ENCODE data around the gene KLHL25.

KLHL25 gene

DNA sequence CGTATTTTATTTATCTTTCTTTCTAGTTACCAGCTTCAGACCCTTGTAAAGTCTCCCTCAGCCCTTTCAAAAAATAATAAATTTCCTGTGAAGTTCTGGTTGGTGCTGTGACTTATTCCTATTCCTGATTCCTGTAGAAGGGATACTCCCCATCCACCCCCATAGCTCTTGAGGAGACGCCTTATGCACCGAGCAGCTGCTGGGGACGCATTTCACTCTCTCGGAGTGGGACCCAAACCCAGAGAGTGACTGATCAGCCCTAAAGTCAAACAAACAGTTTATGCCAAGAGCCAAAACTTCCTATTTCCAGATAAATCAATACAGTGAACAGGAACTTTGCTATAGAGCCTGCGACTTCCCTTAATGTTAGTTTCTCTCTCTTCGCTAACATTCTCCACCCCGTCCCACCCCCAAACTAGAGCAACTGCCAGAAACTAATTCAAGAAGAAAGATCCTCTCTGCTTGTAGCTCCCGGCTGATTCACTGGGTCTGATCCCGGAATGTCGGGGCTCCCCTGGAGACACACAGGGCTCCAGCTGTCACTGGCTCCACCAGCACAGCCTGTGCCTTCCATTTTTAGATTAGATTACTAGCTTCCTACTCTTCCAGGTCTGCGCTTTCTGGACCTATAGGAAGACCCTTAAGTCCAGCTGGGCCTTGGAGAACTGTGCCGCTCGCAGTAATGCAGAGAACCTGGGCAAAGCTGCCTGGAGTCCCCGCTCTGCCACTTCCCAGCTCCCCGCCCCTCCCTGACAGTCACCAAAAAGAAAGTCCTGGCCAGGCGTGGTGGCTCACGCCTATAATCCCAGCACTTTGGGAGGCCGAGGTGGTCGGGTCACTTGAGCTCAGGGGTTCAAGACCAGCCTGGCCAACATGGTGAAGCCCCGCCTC lies 45.2 kb downstream of the KLHL25 start:
- DNase-seq (ENCODE audit: extremely low read depth in 1 of 2, low read depth in 1 of 2), result no peak

DNA sequence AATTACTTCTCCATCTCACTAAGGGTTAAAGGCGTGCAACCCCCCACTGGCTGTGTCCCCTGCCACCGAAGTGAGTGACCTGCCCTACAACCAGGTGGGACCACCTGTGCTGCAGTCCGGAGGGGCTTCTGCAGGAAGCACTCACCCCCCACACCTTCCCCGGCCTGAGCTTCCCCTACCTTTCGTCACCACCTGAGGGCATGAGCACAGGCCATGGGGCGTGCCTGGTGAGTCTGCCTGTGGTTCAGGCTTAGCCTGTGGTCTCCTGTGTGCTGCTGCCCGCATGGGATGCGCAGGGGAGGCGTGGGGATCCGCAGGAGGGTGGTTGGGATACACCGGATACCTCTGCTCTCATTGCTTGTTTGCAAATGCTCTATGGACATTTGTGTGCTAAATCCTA lies 46.0 kb downstream of the KLHL25 start:
- no peak for DNase-seq (ENCODE audit: extremely low read depth in 1 of 2, low read depth in 1 of 2)

DNA sequence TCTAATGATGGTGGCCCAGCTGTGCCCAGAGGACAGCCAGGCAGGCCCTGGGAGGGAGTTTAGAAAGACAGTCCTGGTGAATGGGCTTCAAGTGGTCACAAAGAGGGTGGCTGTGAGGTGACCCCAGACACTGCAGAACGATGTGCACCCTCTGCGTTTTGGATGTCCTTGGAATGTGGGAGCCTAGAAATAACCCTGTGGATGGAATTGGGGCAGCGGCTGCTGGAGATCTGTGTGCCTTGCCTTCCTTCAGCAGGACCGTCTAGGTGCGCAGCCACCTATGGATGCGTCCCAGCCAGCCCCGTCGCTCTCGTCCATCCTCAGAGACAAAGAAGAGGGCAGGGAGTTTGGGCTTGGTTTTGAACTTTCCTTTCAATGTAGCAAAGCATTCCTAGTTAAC lies 46.5 kb downstream of the KLHL25 start:
- DNase-seq (ENCODE audit: extremely low read depth in 1 of 2, low read depth in 1 of 2), result no peak

DNA sequence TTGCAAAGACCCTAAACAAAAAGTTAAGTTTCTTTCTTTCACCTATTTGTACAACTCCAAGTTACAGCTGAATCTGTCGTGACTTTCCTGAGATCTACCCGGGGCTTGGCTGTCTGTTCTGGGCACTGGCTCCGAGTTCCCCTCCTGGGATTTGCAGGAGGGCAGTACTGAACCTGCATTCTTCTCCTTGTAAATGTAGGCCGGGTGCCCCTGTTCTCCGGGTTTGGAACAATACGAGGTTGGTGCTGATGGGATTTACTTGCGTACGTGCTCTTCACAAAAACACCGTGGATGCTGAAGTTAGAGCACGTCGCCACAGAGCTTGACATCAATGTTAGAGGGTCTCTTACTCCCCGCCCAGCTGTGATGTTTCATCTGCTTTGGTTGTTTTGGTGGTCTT lies 48.1 kb downstream of the KLHL25 start:
- DNase-seq (ENCODE audit: extremely low read depth in 1 of 2, low read depth in 1 of 2), result no peak

DNA sequence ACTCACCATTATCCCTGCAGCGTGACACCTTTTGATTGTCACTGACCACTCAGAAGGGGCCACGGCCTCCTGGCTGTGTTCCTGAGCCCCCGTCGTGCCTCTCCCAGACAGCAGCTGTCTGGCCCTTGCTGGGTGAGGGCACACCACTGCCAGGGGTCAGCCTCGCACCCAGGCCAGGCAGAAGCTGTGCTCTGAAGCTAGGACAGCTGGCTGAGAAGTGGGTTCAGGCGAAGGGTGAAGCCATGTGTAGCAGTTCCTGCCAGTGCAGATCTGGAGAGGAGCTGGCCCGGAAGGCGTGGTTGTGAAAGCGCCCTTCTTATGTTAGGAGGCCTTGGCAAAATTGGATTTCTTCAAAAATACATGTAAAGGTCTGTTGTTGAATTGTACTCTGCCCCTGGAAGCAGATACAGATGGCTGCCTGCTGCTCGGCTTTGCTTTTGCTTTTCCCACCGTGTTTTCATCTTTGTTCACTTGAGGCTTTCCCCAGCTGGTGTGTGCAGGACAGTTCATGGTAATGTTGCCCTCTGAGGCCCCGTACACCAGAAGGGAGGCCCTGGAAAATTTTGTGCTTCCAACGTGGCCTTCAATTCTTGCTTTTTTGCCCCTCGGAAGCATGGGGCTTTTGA lies 49.1 kb downstream of the KLHL25 start:
- no peak for DNase-seq (ENCODE audit: extremely low read depth in 1 of 2, low read depth in 1 of 2)

DNA sequence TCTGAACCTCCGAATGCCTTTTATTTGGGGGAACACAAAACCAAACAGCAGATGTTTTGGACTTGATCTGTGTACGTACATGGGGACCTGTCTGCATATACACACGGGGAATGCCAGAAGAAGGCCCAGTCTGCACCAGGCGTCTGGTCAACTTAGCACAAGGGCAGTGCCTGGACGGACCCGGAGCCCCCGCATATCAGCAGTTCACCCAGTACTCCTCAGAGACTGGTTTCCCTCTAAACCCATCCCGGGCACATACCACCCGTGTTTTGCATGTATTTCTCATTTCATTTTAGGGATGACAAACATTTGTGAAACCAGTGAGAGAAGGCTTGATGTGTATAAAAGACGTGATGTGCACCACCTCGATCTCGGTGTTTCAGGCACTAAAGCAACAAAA lies 49.7 kb downstream of the KLHL25 start:
- DNase-seq (ENCODE audit: extremely low read depth in 1 of 2, low read depth in 1 of 2), result no peak

DNA sequence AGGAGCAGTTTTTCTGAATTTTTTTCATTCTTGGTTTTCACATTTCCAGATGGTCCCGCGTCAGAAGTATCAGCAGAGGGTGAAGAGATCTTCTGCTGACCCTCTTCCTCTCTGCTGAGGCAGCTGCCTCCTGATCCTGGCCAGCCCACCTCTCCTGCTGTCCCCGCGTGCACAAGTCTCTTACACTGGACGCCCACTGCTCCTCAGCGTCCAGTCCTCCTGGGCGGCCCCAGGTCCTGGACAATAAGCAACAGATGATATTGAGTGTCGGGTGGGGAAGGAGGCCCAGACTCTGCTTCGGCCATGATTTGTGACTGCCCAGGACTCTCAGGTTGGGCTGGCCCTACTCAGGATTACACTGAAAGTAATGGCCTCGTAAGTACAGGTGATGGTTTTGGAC lies 50.1 kb downstream of the KLHL25 start:
- no peak for DNase-seq (ENCODE audit: extremely low read depth in 1 of 2, low read depth in 1 of 2)

DNA sequence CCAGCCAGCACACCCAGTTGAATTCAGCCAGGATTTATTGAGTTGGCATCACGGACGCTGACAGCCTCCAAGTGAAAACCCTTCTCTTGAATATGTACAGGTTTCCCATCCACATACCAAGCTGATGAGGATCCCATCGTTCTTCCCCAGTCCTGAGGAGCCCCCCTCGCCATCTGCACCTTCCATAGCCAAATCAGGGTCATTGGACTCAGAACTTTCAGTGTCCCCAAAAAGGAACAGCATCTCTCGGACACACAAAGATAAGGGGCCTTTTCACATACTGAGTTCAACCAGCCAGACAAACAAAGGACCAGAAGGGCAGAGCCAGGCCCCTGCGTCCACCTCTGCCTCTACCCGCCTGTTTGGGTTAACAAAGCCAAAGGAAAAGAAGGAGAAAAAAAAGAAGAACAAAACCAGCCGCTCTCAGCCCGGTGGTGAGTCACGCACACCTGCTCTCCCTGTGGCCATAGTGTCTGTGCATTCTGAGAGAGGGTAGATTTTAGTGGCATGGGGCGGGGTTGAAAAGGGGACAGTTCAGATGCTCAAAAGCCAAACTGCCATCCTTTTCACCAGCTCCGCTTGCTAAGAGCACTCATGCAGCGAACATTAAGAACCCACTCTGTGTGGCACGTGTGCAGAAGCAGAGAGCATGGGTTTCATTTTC lies 51.2 kb downstream of the KLHL25 start:
- DNase-seq (ENCODE audit: extremely low read depth in 1 of 2, low read depth in 1 of 2), result no peak

DNA sequence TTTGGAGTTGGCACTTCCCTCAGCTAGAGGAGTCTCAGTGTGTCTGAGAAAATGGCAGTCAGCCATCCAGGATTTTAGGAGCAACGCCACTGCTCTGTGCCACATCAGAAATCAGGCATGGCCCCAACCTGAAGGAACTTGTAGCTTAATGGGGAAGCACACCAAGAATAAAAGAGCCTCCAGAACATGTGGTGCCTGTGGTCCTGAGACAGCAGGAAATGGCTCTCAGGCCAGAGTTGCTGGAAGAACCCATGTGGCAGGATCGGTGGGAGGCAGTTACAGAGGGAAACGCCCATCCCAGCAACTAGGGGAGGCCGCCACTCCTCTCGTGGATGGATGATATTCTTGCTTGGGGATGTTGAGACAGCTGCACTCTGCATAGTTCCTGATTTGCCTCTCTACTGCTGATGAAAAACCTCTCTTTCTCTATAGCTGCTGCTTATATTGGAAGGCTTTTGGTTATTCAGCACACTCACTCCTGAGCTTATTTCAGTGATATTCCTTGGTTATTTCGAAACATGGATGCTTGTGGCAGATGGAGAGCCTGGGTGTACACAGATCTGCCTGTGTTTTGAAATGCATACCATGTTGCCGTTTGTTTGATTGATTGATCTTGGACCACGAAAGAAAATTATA lies 52.4 kb downstream of the KLHL25 start:
- DNase-seq (ENCODE audit: extremely low read depth in 1 of 2, low read depth in 1 of 2), result no peak

DNA sequence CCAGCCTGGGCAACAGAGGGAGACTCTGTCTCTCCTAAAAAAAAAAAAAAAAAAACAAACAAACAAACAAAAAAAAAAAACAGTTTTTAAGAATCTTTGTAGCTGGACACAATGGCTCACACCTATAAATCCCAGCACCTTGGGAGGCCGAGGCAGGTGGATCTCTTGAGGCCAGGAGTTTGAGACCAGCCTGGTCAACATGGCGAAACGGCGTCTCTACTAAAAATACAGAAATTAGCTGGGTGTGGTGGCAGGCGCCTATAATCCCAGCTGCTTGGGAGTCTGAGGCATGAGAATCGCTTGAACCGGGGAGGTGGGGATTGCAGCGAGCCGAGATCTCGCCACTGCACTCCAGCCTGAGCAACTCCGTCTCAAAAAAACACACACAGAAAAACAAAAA lies 53.1 kb downstream of the KLHL25 start:
- DNase-seq (ENCODE audit: extremely low read depth in 1 of 2, low read depth in 1 of 2), result no peak

DNA sequence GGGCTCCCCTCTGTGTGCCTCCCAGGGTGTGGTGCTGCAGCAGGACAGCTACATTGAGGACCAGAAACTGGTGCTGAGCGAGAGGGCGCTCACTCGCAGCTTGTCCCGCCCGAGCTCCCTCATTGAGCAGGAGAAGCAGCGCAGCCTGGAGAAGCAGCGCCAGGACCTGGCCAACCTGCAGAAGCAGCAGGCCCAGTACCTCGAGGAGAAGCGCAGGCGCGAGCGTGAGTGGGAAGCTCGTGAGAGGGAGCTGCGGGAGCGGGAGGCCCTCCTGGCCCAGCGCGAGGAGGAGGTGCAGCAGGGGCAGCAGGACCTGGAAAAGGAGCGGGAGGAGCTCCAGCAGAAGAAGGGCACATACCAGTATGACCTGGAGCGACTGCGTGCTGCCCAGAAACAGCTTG lies 53.7 kb downstream of the KLHL25 start:
- no peak for DNase-seq (ENCODE audit: extremely low read depth in 1 of 2, low read depth in 1 of 2)

DNA sequence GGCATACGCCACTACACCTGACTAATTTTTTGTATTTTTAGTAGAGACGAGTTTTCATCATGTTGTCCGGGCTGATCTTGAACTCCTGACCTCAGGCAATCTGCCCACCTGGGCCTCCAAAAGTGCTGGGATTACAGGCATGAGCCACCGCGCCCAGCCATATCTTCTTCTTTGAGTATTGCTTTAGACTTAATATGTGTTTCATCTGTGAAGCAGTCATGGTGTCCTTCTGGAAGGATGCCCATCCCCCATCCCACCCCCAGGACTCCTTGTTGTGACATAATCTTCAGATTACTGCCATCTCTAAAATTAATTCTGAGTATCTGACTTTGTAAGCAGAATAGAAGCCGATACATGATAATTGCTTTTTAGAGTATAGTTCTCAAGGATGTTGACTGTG lies 57.7 kb downstream of the KLHL25 start:
- no peak for DNase-seq (ENCODE audit: extremely low read depth in 1 of 2, low read depth in 1 of 2)

DNA sequence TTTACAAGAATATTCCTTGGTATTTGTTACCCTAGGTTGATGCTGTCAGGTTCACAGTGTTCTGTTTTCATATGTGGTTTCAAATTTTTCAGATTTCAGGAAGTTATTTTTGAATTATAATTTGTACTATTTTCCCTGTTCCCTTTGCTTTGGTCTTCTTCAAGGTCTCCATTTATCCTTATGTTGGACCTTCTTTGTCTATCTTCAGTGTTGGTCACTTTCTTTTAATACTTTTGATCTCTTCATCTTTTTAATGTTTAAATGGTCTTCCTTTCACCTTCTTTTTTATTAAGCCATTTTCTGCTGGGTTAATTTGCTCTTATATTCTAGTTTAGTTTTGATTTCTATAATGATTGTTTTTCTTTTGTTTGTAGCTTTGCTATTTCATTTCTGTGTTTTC lies 61.3 kb downstream of the KLHL25 start:
- DNase-seq (ENCODE audit: extremely low read depth in 1 of 2, low read depth in 1 of 2), result no peak

DNA sequence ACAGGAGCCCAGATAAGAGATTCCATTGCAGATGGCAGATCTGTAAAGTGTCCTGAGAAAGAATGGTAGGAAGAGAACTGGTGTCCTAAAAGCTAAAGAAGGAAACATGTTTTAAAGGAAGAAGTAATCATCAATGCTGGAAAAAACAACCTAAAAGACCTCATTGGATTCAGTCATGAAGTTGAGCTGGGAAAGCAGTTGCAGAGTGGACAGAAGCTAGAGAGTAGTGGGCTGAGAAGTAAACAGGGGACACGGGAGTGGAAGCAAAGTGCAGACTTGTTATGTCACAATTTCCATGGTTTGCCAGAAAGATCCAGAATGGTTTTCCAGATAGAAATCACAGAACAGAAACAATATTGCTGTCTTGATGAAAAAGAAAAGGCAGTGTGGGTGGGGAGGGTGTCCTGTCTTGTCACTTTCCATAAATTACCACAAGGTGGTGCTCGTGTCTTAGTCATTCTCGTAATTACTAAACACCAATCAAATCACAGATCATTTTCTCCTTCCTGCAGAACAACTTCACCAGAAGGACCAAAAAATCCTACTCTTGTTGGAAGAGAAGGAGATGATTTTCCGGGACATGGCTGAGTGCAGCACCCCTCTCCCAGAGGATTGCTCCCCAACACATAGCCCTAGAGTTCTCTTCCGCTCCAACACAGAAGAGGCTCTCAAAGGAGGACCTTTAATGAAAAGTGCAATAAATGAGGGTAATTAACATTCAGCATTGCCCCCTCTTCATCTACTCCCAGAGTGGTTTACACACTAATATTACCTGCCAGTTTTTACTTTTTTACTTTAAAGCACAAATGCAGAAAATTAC lies 64.5 kb downstream of the KLHL25 start:
- DNase-seq (ENCODE audit: extremely low read depth in 1 of 2, low read depth in 1 of 2), result no peak

DNA sequence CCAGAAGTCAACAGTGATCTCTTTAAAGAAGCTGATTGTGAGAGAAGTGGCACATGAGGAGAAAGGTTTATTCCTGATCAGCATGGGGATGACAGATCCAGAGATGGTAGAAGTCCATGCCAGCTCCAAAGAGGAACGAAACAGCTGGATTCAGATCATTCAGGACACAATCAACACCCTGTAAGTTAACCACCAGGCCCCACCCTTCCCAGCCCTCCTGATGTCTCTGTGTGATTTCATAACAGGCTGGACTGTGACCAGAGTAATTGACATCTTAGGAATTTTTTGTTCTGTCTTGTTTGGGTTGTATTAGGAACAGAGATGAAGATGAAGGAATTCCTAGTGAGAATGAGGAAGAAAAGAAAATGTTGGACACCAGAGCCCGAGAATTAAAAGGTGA lies 67.7 kb downstream of the KLHL25 start:
- no peak for DNase-seq (ENCODE audit: extremely low read depth in 1 of 2, low read depth in 1 of 2)

DNA sequence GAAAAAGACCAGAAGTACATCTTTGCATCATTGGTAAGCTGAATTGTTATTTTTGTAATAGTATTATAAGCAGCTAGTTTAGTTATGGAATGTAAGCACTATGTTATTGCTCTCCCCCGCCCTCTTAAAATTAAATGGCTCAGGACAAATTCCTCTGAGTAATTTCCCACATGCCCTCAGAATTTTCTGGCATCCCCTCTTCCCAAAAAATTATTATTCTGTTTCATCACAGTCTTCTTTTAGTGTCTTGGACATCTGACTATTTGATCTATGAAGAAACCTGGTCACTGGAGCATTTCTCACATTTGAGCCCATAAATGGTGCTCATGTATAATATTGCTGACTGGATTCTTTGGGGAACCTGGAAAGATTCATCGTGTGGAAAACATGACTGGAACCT lies 68.3 kb downstream of the KLHL25 start:
- no peak for DNase-seq (ENCODE audit: extremely low read depth in 1 of 2, low read depth in 1 of 2)

DNA sequence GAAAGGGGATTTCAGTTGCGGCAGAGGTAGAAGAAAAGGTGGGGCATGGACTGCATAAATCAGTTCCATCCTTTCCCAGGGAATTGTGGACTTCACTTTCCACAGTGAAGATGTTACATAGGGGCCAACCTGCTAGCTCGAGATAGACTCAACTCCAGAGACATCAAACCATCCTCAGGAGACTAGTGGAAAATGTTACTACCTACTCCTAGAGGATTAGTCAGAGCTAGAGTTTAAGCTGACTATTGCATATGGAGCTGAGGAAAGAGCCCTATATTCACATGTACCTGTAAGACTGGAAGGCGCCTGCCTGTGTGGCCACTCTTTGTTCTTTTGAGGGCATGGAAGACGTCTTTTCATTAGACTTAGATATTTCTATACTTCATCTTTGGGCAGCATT lies 69.2 kb downstream of the KLHL25 start:
- DNase-seq (ENCODE audit: extremely low read depth in 1 of 2, low read depth in 1 of 2), result no peak

DNA sequence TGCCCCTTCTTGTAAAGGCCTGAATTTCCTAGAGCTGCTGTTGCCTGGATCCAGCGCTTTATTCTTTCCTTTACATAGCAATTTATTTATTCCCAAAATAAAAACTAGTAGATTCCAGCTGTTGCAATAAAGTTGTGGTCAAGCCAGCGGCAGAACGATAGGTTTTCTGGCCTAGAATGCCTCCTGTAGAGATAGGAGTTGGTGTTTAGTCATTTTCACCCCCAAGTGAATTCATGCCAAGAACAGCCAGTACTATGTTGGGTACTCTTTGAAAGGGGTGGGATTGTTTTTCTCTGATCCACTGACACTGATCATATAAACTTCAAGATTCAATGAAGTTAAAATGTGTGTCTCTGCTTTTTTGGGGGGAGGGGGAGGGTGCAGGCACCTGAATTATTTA lies 69.7 kb downstream of the KLHL25 start:
- no peak for DNase-seq (ENCODE audit: extremely low read depth in 1 of 2, low read depth in 1 of 2)

DNA sequence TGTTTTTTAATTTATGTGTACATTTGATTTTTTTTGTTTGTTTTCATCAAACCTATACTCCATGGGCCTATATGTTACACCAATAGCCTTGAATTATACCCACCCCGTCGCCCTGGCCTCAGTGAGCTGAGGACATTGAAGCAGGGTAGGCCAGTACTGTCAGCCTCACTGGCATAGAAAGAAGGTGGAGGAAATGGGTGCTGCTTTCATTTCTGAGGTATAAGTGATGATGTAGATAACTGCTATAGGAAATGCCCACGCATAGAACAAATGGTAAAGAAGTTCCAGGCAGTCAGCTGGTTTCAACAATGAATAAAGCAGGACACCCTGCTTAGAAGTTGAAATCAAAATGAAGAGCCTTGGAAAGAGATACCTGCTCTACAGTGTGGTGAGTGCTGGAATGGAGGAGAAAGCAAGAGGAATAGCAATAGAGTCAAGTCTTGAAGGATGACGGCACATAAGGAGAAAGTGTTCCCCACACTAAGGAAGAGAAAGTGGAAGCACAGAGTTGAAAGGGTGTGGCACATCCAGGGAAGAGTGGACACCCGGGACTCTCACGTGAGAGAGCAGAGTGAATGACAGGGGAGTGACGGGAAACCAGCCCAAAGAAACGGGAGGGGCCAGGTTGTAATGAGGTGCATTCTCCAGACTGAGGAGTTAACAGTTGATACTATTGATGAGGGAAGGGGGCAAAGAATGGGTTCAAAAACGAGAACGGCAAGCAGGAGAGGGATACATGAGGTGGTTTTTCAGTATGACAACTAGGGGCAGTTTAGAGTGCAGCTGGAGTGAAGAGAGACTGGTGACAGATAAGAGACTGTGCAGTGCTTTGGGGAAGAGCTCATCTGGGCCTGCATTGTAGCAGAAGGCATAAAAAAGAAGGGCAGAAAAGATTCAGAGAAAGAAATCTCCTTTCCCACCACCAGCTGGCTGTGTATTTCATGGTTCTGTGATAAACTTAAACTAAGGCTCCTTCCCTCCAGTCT lies 70.5 kb downstream of the KLHL25 start:
- no peak for DNase-seq (ENCODE audit: extremely low read depth in 1 of 2, low read depth in 1 of 2)
